Measurements from ENCODE around the gene STUB1. TPM values are rescaled to one million over a fixed set of nuclear protein-coding genes. Genes with fewer than 3 reads are reported as not detected.

Gene STUB1
- total RNA-seq, 6 experiments from 2014 or later, result 128 to 161 (median 141) TPM

DNA sequence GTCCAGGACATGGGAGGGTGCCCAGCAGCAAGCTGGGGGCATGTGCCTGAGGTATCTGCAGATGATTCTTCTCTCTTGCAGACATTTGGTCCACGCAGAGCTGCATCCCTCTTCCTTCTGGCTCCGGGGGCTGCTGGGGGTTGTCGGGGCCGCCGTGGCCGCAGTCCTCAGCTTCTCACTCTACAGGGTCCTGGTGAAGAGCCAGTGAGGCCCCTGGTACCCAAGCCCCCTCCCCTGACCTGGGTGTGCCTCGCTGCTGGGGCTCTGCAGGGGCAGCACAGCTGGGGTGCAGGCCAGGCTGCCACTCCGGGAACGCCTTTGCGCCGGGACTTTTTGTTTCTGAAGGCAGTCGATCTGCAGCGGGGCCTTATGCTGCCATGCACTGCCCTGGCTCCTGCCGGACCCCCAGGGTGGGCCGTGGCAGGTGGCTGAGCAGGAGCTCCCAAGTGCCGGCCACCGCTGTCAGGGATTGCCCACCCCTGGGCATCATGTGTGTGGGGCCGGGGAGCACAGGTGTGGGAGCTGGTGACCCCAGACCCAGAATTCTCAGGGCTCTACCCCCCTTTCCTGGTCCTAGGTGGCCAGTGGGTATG, 6.7 kb upstream of the STUB1 start:
- no peaks in the 10 kb centered on the region for H3K36me3 Mint-ChIP-seq (ENCODE audit: low read depth)

DNA sequence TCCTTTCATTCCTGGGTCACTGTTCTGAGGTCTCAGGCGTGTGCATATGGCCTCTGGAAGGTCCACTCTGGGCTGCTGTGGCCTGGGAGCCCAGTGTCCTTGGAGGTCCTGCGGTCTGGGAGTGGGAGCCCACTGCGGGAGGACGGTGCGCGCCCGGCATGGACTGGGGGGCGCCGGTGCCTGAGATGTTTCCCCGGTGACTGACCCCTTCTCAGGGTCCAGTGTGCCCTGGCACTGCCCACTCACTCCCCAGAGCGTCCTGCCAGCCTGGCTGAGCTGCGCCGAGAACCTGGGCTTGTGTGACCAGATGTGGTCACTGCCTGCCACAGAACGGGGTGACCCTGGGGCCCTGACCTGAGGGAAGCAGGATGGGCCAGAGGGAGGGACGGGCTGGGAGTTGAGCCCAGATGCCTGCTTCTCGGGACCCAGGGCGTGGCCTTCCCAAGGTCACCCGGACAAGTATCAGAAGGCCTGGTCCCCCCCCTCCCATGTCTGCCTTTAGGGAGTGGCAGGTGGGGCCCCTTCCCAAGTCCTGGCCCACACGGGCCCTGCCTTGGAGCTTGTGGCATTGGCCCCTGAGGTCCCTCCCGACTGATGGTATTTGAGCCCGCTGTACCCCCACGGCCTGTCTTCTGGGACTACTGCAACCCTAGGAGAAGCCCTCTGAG, 5.9 kb upstream of the STUB1 start:
- H3K4me1 Mint-ChIP-seq (ENCODE audit: low read depth), result no peaks in the 10 kb centered on the region
- peaks cover 3% of the 10 kb centered on the region for H3K27me3 Mint-ChIP-seq (ENCODE audit: insufficient read depth)
- TF ChIP-seq, protein P1, sequence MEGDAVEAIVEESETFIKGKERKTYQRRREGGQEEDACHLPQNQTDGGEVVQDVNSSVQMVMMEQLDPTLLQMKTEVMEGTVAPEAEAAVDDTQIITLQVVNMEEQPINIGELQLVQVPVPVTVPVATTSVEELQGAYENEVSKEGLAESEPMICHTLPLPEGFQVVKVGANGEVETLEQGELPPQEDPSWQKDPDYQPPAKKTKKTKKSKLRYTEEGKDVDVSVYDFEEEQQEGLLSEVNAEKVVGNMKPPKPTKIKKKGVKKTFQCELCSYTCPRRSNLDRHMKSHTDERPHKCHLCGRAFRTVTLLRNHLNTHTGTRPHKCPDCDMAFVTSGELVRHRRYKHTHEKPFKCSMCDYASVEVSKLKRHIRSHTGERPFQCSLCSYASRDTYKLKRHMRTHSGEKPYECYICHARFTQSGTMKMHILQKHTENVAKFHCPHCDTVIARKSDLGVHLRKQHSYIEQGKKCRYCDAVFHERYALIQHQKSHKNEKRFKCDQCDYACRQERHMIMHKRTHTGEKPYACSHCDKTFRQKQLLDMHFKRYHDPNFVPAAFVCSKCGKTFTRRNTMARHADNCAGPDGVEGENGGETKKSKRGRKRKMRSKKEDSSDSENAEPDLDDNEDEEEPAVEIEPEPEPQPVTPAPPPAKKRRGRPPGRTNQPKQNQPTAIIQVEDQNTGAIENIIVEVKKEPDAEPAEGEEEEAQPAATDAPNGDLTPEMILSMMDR (IDR thresholded peaks at IDR 0.05), result no peak
- no peaks in the 10 kb centered on the region for H3K36me3 Mint-ChIP-seq (ENCODE audit: low read depth)
- no peak for DNase-seq
- H3K4me3 Mint-ChIP-seq, result no peak overlapping the region
- no peaks in the 10 kb centered on the region for H3K9me3 Mint-ChIP-seq
- H3K27ac Mint-ChIP-seq, result no peak overlapping the region

More for the DNA sequence above, 6.7 kb upstream of the STUB1 start:
- H3K27me3 Mint-ChIP-seq (ENCODE audit: insufficient read depth), result peaks cover 3% of the 10 kb centered on the region
- no peak overlapping the region for H3K27ac Mint-ChIP-seq
- TF ChIP-seq, protein P1 (IDR thresholded peaks at IDR 0.05), result no peak
- H3K4me1 Mint-ChIP-seq (ENCODE audit: low read depth), result no peaks in the 10 kb centered on the region
- DNase-seq, result no peak
- H3K9me3 Mint-ChIP-seq, result no peaks in the 10 kb centered on the region
- no peak overlapping the region for H3K4me3 Mint-ChIP-seq

DNA sequence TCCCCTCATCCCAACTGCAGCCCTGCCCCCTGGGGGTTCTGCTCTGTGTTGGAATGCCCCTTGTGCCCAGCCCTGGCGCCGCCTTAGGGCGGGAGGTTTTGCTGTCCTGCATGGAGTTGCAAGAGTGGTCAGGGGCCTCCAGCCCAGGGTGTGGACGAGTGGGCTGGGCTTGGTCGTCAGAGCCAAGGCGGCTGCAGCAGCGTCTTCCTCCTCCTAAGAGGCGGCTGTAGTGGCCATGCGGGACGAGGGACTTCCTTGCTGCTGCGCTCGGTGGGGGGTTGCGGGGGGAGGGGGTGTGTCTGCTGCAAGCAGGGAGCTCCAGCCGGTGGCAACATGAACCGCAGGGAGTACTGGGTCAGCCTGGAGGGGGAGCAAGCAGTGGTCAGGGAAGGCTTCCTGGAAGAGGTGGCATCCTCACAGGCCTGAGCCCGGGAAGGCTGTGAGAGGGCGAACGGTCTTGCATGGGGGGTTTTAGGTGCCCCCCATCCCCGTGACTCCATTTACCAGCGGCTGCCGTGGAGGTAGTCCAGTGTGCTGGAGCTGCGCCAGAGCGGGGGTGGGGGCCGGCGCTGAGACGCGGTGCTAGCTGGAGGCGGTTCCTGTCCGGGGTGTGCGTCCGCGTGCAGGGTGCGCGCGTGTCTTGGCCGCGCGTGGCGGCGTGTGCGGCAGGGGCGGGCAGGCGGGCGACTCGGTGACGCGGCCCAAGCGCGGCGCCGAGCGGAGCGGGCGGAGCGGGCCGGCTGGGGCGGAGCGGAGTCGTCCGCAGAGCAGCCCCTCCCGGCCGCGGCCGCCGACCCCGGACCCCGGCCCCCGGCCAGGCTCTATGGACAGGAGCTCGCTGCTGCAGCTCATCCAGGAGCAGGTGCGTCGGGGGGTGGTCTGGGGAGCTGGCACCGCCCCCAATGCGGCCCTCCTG, 5.0 kb upstream of the STUB1 start, which contains the start of gene RHBDL1:
RHBDL1 (plus strand) TSS at position 704 of the 916 bp plus-strand sequence; CDS start at position 824, 120 bp downstream.
- TF ChIP-seq, protein P1 (IDR thresholded peaks at IDR 0.05), result no peak
- Mint-ChIP-seq H3K9me3 (no peaks in the 10 kb centered on the region), H3K27me3 (ENCODE audit: insufficient read depth) (peaks cover 5% of the 10 kb centered on the region), H3K4me1 (ENCODE audit: low read depth) (no peaks in the 10 kb centered on the region), H3K4me3 (no peak within 1 kb of the TSS), H3K36me3 (ENCODE audit: low read depth) (no peaks in the 10 kb centered on the region), H3K27ac (peak within 1 kb of the TSS; percentile 18; the same call in 1 of the 2 replicates)
- peak; percentile 24 for DNase-seq

DNA sequence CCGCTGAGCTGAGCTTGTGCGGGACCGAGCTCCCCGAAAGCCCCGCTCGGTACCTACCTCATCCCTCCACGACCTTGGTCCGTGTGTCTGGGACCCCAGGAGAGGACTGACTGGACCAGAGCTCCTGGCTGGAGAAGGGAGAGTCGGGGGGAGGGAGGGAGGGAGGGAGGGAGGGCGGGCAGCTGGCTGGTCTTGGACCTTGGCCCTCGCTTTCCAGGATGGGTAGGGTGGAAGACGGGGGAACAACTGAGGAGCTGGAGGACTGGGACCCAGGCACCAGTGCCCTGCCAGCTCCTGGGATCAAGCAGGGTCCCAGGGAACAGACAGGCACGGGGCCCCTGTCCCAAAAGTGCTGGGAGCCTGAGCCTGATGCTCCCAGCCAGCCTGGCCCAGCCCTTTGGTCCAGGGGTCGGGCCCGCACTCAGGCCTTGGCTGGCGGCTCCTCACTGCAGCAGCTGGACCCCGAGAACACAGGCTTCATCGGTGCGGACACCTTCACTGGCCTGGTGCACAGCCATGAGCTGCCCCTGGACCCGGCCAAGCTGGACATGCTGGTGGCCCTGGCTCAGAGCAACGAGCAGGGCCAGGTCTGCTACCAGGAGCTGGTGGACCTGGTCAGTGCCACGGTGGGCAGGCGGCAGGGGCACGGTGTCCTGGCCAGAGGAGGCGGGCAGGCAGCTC, 4.2 kb upstream of the STUB1 start:
- TF ChIP-seq, protein P1 (IDR thresholded peaks at IDR 0.05), result no peak
- no peak overlapping the region for H3K4me3 Mint-ChIP-seq
- peaks cover 2% of the 10 kb centered on the region for H3K4me1 Mint-ChIP-seq (ENCODE audit: low read depth)
- DNase-seq, result no peak
- H3K27ac Mint-ChIP-seq, result no peak overlapping the region
- H3K36me3 Mint-ChIP-seq (ENCODE audit: low read depth), result no peaks in the 10 kb centered on the region
- H3K27me3 Mint-ChIP-seq (ENCODE audit: insufficient read depth), result peaks cover 5% of the 10 kb centered on the region
- no peaks in the 10 kb centered on the region for H3K9me3 Mint-ChIP-seq

DNA sequence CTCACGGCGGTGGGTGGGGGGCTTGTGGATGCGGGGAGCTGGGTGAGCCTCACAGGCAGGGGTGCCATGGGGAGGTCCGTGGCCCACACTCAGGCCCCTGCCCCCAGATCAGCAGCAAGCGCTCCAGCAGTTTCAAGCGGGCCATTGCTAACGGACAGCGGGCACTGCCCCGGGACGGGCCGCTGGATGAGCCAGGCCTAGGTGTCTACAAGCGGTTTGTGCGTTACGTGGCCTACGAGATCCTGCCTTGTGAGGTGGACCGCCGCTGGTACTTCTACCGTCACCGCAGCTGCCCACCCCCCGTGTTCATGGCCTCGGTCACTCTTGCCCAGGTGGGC, 3.7 kb upstream of the STUB1 start:
- peaks cover 3% of the 10 kb centered on the region; the same call in 1 of the 2 replicates for H3K36me3 Mint-ChIP-seq (ENCODE audit: low read depth)
- H3K9me3 Mint-ChIP-seq, result no peaks in the 10 kb centered on the region
- TF ChIP-seq, protein P1 (IDR thresholded peaks at IDR 0.05), result no peak
- peaks cover 5% of the 10 kb centered on the region for H3K27me3 Mint-ChIP-seq (ENCODE audit: insufficient read depth)
- no peak for DNase-seq
- H3K4me1 Mint-ChIP-seq (ENCODE audit: low read depth), result peaks cover 7% of the 10 kb centered on the region
- H3K27ac Mint-ChIP-seq, result no peak overlapping the region
- H3K4me3 Mint-ChIP-seq, result no peak overlapping the region

All from HFFc6 (cell line).